Testis (tissue), 2 donors: Measurements from ENCODE around the gene KCP.

Source experiments
- POLR2A ChIP-seq: fragments of 450-650 bp; IDR thresholded peaks from one replicate; pipeline ENCODE4 v1.6.1; 2017; ENCODE audit warnings: antibody characterized with exemption, mild to moderate bottlenecking, moderate library complexity
- TF ChIP-seq, protein P1 (sequence below), 3 experiments: fragments of 450-650 bp in 2 of 3; fragments of 200-600 bp in 1 of 3; sonication (generic) in 1 of 3; IDR thresholded peaks; one replicate each; pipeline ENCODE4 v1.5.1; 2016 to 2019; ENCODE audit warnings: antibody characterized with exemption in 3 of 3, mild to moderate bottlenecking in 2 of 3, moderate library complexity in 1 of 3

DNA sequence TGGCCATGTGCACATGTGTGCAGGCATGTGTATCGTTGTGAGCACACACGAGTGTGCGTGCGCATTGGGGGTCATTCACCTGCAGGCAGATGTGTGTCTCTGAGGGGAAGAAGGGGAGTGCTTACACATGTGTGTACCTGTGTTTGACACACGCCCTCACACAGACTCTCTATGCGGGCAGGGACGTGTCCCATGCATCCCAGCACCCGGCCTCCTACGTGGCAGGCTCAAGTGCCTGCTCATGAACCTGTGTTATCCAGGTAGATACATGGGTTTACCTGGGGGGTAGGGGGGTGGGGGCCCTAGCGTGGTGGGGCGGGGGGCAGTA, 18.6 kb downstream of the KCP start:
- TF ChIP-seq, protein P1, sequence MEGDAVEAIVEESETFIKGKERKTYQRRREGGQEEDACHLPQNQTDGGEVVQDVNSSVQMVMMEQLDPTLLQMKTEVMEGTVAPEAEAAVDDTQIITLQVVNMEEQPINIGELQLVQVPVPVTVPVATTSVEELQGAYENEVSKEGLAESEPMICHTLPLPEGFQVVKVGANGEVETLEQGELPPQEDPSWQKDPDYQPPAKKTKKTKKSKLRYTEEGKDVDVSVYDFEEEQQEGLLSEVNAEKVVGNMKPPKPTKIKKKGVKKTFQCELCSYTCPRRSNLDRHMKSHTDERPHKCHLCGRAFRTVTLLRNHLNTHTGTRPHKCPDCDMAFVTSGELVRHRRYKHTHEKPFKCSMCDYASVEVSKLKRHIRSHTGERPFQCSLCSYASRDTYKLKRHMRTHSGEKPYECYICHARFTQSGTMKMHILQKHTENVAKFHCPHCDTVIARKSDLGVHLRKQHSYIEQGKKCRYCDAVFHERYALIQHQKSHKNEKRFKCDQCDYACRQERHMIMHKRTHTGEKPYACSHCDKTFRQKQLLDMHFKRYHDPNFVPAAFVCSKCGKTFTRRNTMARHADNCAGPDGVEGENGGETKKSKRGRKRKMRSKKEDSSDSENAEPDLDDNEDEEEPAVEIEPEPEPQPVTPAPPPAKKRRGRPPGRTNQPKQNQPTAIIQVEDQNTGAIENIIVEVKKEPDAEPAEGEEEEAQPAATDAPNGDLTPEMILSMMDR (IDR thresholded peaks at IDR 0.05) = no peak
- no peak for TF ChIP-seq POLR2A
